Endothelial cell of hepatic sinusoid (primary cell): Measurements from ENCODE around the gene PLEKHA7.
"Not testable (repeated sequence)": the region's sequence is repeated elsewhere in the genome, so short reads cannot be mapped to it uniquely, and the experiment has no call there.

Experiments used
- in situ Hi-C: cut with HindIII; loops from 2 replicates; pipeline ENCODE4 v1.10.0; 2017; ENCODE audit warnings: low sequenced_read_pairs

PLEKHA7 gene

GRCh38 chr11:17014321-17014832 is at the start of gene PLEKHA7:
PLEKHA7 (minus strand) TSS chr11:17014414; CDS start chr11:17014401, 13 bp downstream.
- in situ Hi-C loops: loop anchor here (5.0 kb wide), 1 partner anchor 53 kb away; no protein-coding TSS in a partner anchor

- in situ Hi-C loops: loop anchor here (5.0 kb wide), 1 partner anchor 81 kb away; no protein-coding TSS in a partner anchor
Observed at GRCh38 chr11:17063171-17064002, 49.2 kb upstream of the PLEKHA7 start.

GRCh38 chr11:17051146-17051545 is 36.9 kb upstream of the PLEKHA7 start:
- in situ Hi-C loops: not testable (repeated sequence)

GRCh38 chr11:17048491-17048890 is 34.3 kb upstream of the PLEKHA7 start:
- in situ Hi-C loops: not testable (repeated sequence)

- in situ Hi-C loops: no loop called here
Observed at GRCh38 chr11:17046690-17047089, 32.5 kb upstream of the PLEKHA7 start.

GRCh38 chr11:17036666-17037658 is 22.7 kb upstream of the PLEKHA7 start:
- in situ Hi-C loops: no loop called here

GRCh38 chr11:17034027-17034426 is 19.8 kb upstream of the PLEKHA7 start:
- in situ Hi-C loops: not testable (repeated sequence)

- in situ Hi-C loops: no loop called here
Observed at GRCh38 chr11:17026487-17027082, 12.4 kb upstream of the PLEKHA7 start.

GRCh38 chr11:17024924-17025323 is 10.7 kb upstream of the PLEKHA7 start:
- in situ Hi-C loops: no loop called here

GRCh38 chr11:17021511-17021910 is 7.3 kb upstream of the PLEKHA7 start:
- in situ Hi-C loops: no loop called here

GRCh38 chr11:17020831-17021230 is 6.6 kb upstream of the PLEKHA7 start:
- in situ Hi-C loops: no loop called here

GRCh38 chr11:17019232-17019631 is 5.0 kb upstream of the PLEKHA7 start:
- in situ Hi-C loops: no loop called here

GRCh38 chr11:17015627-17016126 is 1.5 kb upstream of the PLEKHA7 start:
- in situ Hi-C loops: no loop called here

- in situ Hi-C loops: loop anchor here (5.0 kb wide), 1 partner anchor 52 kb away; no protein-coding TSS in a partner anchor
Observed at GRCh38 chr11:17014833-17015626, 816 bp upstream of the PLEKHA7 start.

- in situ Hi-C loops: loop anchor here (5.0 kb wide), 1 partner anchor 54 kb away; no protein-coding TSS in a partner anchor
Observed at GRCh38 chr11:17013548-17014320, 480 bp downstream of the PLEKHA7 start.

GRCh38 chr11:17012712-17013547 is 1.3 kb downstream of the PLEKHA7 start:
- in situ Hi-C loops: loop anchor here (5.0 kb wide), 1 partner anchor 54 kb away; no protein-coding TSS in a partner anchor

GRCh38 chr11:17012179-17012578 is 2.0 kb downstream of the PLEKHA7 start:
- in situ Hi-C loops: loop anchor here (5.0 kb wide), 1 partner anchor 55 kb away; no protein-coding TSS in a partner anchor
